GM18502 (cell line): Measurements from ENCODE around the gene PPP2R2D.
"Not testable (repeated sequence)": the region's sequence is repeated elsewhere in the genome, so short reads cannot be mapped to it uniquely, and the experiment has no call there.

Experiments
- ATAC-seq: cut with Tn5 transposase; IDR thresholded peaks from one replicate; pipeline ENCODE4 v1.9.1; 2021; ENCODE audit warnings: mild to moderate bottlenecking; ENCODE audit not compliant: unreplicated experiment, poor library complexity

Gene PPP2R2D

DNA sequence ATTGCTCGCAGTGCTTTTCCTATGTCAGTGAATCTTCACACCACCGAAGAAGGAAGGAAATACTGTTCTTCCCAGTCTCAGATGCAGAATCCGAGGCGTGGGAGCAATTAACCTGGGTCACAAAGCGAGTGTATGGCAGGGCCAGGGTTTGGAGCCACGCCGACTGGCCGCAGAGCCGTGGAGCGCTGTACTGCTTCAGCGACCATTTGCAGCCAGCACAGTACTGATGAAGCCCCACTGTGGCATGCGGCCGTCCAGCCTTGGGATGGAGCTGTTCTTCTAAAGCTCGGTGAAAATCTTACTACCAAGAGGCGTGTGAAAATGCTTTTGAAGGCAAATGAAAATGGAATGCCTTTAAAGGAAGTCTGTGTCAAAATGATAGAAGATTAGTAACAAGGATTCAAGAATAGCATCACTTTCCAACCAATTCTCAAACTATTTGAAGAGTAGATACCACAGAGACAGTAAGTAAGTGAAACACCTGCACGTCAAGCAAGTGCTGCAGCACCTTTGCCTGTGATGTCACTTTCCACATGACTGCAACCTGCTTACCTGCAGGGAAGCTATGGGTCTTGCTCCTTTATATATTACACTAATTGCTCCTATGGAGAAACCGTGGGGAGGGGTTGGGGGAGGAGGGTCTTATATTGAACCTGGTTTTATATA lies 4.9 kb downstream of the PPP2R2D start:
- ATAC-seq = no peak

DNA sequence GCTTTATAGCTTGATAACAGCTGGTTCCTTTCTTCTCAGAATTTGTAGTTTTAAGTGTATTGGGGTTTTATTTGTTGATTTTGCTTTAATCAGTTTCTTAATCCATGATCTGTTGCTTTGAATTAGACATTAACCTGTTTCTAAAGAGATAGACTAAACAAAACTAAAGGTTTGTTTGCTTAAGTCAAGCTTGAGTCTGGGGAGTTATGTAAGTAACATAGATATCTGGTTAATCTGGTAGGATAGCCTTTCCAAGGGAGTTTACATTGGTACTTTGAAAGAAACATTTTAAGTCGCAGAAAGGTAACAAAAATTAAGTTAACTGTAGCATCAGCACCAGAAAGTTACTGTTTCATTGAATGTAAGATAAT lies 5.4 kb downstream of the PPP2R2D start:
- ATAC-seq = no peak

DNA sequence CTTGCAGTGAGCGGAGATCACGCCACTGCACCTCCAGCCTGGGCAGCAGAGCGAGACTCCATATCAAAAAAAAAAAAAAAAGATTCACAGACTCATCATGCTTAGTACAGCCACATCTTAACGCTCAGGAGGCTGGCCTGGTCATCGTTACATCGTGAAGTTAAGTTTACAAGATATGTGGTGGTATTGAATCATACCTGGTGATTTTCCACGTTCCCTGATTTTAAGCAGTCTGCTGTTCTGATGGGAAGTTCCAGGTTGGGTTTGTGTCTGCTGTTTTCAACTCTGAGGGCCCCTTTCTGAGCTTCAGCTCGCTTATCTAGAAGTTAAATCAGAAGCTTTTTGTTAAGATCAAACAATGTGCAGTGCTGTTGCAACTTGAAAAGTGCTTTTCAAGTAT lies 6.9 kb downstream of the PPP2R2D start:
- ATAC-seq = no peak

GRCh38 chr10:131908151-131908550 lies 7.3 kb downstream of the PPP2R2D start:
- ATAC-seq = no peak

- ATAC-seq = no peak
Measured at GRCh38 chr10:131909014-131909808, 8.4 kb downstream of the PPP2R2D start.

DNA sequence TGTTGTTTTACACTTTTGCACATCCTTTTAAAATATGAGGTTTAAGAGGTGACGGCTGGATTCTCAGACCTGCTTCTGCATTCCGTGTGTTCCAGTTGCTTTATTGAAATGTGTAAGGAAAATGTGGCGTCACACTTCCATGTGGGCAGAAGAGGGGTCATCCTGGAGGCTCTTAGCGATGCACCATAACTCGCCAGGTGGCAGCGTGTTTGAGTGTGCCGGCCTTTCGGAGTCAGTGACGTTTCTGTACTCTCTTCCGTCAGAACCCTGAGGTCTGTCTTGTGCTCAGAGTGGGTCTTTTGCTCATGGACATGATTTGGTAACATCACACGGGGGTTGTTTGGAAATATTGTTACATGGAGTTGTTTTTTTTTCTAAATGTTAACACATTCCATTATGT lies 9.1 kb downstream of the PPP2R2D start:
- no peak for ATAC-seq

DNA sequence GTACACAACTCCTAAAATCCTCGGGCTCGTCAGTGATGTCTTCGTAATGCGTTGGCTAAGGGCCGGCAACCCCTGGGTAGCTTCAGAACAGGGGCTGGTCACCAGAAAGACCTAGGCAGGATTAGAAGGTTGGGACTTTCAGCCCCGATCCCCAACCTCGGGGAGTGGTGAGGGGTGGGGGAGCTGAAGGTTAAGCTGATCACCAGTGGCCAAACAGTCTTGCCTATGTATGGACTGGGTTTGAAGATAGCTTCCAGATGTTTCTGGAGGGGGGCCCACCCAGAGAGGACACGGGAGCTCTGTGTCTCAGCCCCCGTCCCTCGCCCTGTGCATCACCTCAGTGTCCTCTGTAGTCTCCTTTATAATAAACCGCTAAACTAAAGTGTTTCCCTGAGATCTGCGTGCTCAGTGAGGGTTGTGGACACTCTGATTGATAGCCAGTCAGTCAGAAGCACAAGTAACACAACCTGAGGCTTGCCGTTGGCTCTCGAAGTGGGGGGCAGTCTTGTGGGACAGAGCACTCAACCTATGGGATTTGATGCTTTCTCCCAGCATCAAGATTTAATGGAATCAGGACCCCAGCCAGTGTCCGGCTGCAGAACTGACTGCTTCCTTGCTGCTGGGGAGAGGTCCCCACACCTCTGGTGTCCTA lies 10.0 kb downstream of the PPP2R2D start:
- ATAC-seq = no peak

GRCh38 chr10:131911451-131911850 lies 10.6 kb downstream of the PPP2R2D start:
- no peak for ATAC-seq

DNA sequence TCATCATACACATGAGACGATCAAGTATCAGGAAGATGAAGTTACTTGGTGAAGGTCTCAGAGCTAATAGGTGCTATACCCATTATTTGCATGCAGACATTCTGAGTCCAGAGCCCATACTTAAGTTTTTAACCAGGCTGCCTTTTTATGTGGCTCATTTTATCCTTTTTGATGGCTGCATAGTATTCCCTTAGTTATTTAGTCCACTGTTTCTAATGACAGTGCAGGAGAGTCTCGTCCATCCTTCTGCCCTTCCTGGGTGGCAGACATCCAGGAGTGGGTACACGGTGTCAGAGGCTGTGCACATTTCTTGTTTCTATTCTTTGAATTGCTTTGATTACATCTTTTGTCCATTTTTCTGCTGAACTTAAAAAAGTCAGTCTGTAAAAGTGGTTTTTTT lies 11.8 kb downstream of the PPP2R2D start:
- no peak for ATAC-seq

GRCh38 chr10:131915484-131915883 lies 14.7 kb downstream of the PPP2R2D start:
- no peak for ATAC-seq

- ATAC-seq = no peak
Measured at GRCh38 chr10:131915990-131916766, 15.4 kb downstream of the PPP2R2D start.

- not testable (repeated sequence) for ATAC-seq
Measured at GRCh38 chr10:131916767-131917160, 16.0 kb downstream of the PPP2R2D start.

DNA sequence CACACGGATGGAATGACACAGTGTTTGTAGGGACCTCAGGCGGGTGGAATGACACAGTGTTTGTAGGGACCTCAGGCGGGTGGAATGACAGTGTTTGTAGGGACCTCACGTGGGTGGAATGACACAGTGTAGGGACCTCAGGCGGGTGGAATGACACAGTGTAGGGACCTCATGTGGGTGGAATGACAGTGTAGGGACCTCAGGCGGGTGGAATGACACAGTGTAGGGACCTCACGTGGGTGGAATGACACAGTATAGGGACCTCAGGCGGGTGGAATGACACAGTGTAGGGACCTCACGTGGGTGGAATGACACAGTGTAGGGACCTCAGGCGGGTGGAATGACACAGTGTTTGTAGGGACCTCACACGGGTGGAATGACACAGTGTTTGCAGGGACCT lies 16.7 kb downstream of the PPP2R2D start:
- ATAC-seq = not testable (repeated sequence)

DNA sequence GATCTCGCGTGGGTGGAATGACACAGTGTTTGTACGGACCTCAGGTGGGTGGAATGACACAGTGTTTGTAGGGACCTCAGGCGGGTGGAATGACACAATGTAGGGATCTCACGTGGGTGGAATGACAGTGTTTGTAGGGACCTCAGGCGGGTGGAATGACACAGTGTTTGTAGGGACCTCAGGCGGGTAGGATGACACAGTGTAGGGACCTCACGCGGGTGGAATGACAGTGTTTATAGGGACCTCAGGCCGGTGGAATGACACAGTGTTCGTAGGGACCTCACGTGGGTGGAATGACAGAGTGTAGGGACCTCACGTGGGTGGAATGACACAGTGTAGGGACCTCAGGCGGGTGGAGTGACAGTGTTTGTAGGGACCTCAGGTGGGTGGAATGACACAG lies 18.7 kb downstream of the PPP2R2D start:
- not testable (repeated sequence) for ATAC-seq

GRCh38 chr10:131920151-131920550 lies 19.3 kb downstream of the PPP2R2D start:
- no peak for ATAC-seq

DNA sequence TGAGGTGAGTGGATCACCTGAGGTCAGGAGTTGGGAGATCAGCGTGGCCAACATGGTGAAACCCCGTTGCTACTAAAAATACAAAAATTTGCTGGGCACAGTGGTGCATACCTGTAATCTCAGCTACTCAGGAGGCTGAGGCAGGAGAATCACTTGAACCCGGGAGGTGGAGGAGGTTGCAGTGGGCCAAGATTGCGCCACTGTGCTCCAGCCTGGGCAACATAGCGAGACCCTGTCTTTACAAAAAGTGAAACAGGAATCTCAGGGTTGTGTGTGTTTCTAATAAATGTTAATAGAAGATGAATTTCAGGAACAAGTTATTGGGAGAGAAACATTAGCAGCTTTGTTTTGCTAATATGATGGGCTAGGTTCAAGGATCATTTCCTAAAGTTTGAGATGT lies 19.9 kb downstream of the PPP2R2D start:
- ATAC-seq = no peak

- ATAC-seq = no peak
Measured at GRCh38 chr10:131921184-131921583, 20.4 kb downstream of the PPP2R2D start.

DNA sequence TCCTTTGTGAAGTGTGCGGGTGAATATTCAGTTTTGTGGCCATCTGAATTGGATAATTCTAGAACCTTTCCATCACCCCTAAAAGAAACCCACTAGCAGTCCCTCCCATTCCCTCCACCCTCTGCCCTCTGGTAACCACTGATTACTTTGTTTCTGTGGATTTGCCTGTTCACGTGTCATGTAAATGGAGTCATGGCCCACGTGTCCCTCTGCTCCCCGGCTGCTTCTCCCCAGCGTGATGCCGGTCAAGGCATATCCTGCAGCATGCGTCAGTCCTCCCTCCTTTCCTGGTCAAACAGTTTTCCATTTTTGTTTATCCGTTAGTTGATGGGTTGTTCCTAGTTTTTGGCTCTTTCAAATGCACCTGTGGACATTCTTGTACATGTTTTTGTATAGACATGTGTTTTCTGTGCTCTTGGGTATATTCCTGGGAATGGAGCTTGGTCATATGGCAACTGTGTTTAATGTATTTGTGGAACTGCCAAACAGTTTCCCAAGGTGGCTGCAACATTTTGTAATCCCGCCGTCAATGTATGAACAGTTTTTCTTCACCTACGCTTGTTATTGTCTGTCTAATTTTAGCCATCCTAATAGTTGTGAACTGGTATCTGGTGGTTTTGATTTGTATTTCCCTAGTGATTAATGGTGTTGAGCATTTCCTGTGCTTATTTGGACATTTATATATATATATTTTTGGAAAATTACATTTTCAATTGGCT lies 22.4 kb downstream of the PPP2R2D start:
- ATAC-seq = no peak

GRCh38 chr10:131925011-131925649 lies 24.3 kb downstream of the PPP2R2D start:
- ATAC-seq = no peak

DNA sequence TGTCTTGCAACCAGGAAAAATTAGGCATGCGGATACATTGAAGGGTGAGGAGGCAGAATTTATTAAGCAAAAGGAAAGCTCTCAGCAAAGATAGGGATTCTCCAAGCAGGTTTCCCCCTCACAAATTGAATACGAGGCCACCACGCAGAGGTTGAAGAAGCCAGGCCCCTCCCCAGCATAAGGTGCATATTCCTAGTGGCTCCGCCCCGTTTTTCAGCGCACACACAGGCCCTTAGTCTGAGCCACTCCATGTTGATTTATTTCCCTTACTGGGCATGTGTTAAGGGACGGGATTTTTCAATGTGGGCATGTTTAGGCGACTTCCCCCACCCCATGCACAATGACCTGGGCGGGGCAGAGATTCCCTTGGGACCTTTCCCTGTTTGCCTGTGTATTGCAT lies 24.9 kb downstream of the PPP2R2D start:
- ATAC-seq = no peak
